Karpas-422 (cell line): ENCODE results near the gene IL24. TPM values are rescaled to one million over a fixed set of nuclear protein-coding genes. Genes with fewer than 3 reads are reported as not detected.
A peak's percentile ranks its signal among the peaks of the same experiment; 100 is the strongest.
"Not testable (repeated sequence)": the region's sequence is repeated elsewhere in the genome, so short reads cannot be mapped to it uniquely, and the experiment has no call there.

ENCODE experiments used
- DNase-seq: peaks from one replicate; pipeline ENCODE4 v3.0.0-alpha.2; 2015
- H2AFZ ChIP-seq: fragments of 200-600 bp; sonication (generic); 2 replicates; pipeline ENCODE4 v1.6.1; 2014; ENCODE audit warnings: antibody characterized with exemption, low read length, mixed read lengths
- H3K27ac ChIP-seq: fragments of 200-600 bp; sonication (generic); 2 replicates; pipeline ENCODE4 v1.5.1; 2014; ENCODE audit warnings: mild to moderate bottlenecking, low read length, moderate library complexity
- H3K27me3 ChIP-seq: fragments of 200-600 bp; sonication (generic); 2 replicates; pipeline ENCODE4 v1.6.1; 2014; ENCODE audit warnings: low read length, mixed read lengths
- H3K36me3 ChIP-seq: fragments of 200-600 bp; sonication (generic); 2 replicates; pipeline ENCODE4 v1.6.1; 2014; ENCODE audit warnings: low read length, mixed read lengths; ENCODE audit not compliant: insufficient read depth
- H3K4me1 ChIP-seq: fragments of 200-600 bp; sonication (generic); 2 replicates; pipeline ENCODE4 v1.6.1; 2014; ENCODE audit warnings: mild to moderate bottlenecking, low read length, mixed read lengths
- H3K4me2 ChIP-seq: fragments of 200-600 bp; sonication (generic); 2 replicates; pipeline ENCODE4 v1.6.1; 2014; ENCODE audit warnings: low read length, low read depth, mild to moderate bottlenecking; ENCODE audit not compliant: poor library complexity, severe bottlenecking
- H3K4me3 ChIP-seq: fragments of 200-600 bp; sonication (generic); 2 replicates; pipeline ENCODE4 v1.5.1; 2014; ENCODE audit warnings: mild to moderate bottlenecking, antibody characterized with exemption, low read length, mixed read lengths
- H3K79me2 ChIP-seq: fragments of 200-600 bp; sonication (generic); 2 replicates; pipeline ENCODE4 v1.6.1; 2014; ENCODE audit warnings: mild to moderate bottlenecking, low read length, mixed read lengths
- H3K9ac ChIP-seq: fragments of 200-600 bp; sonication (generic); 2 replicates; pipeline ENCODE4 v1.6.0; 2014; ENCODE audit warnings: low read length
- H3K9me2 ChIP-seq: fragments of 200-600 bp; sonication (generic), shearing (Covaris generic); replicated peaks from 2 replicates; pipeline ENCODE4 v1.6.0; 2014; ENCODE audit warnings: mild to moderate bottlenecking, low read length, moderate library complexity; ENCODE audit not compliant: insufficient read depth
- H3K9me3 ChIP-seq: fragments of 300-700, 200-600 bp; sonication (generic); 2 replicates; pipeline ENCODE4 v1.6.1; 2014; ENCODE audit warnings: low read length, mixed read lengths
- H4K20me1 ChIP-seq: fragments of 200-600 bp; sonication (generic); 2 replicates; pipeline ENCODE4 v1.6.1; 2014; ENCODE audit warnings: mild to moderate bottlenecking, antibody characterized with exemption, low read length, low read depth; ENCODE audit not compliant: insufficient read depth
- total RNA-seq: library from RNA; depleted of rRNA; stranded (reverse); fragments of >200 nt; shearing (Covaris generic); gene quantifications from 2 replicates; pipeline ENCODE4 v1.2.3, GENCODE V29; 2014; ENCODE audit warnings: low replicate concordance

The IL24 gene
- total RNA-seq, 1 experiment from 2014 or later = not detected

GRCh38 chr1:206921772-206922265 lies 24.6 kb downstream of the IL24 start, which contains the start of gene FCMR:
FCMR (minus strand) TSS chr1:206921941; CDS start chr1:206921854, 87 bp downstream.
- no peak within 1 kb of the TSS for H3K4me3 ChIP-seq
- H3K4me1 ChIP-seq = no peaks in the 10 kb centered on the region
- no peaks in the 10 kb centered on the region for H3K27me3 ChIP-seq
- H2AFZ ChIP-seq = no peak within 1 kb of the TSS
- H3K36me3 ChIP-seq = no peaks in the 10 kb centered on the region
- no peak within 1 kb of the TSS for H3K27ac ChIP-seq
- DNase-seq = no peak
- H3K4me2 ChIP-seq = no peak within 1 kb of the TSS
- H3K79me2 ChIP-seq = no peaks in the 10 kb centered on the region
- no peaks in the 10 kb centered on the region for H3K9me2 ChIP-seq
- no peaks in the 10 kb centered on the region for H4K20me1 ChIP-seq
- H3K9me3 ChIP-seq = no peaks in the 10 kb centered on the region
- no peak within 1 kb of the TSS for H3K9ac ChIP-seq

- Histone ChIP-seq H3K36me3 (no peaks in the 10 kb centered on the region), H3K4me2 (no peak overlapping the region), H2AFZ (no peak overlapping the region), H3K27ac (no peak overlapping the region), H3K9me2 (no peaks in the 10 kb centered on the region), H3K4me1 (no peaks in the 10 kb centered on the region), H3K79me2 (no peaks in the 10 kb centered on the region), H3K9ac (no peak overlapping the region), H3K27me3 (no peaks in the 10 kb centered on the region), H3K9me3 (no peaks in the 10 kb centered on the region), H4K20me1 (no peaks in the 10 kb centered on the region), H3K4me3 (no peak overlapping the region)
- no peak for DNase-seq
Measured at GRCh38 chr1:206922524-206922923, 25.3 kb downstream of the IL24 start.

- Histone ChIP-seq H3K27ac (no peak overlapping the region), H3K9me3 (no peaks in the 10 kb centered on the region), H3K4me3 (no peak overlapping the region), H4K20me1 (no peaks in the 10 kb centered on the region), H3K36me3 (no peaks in the 10 kb centered on the region), H3K4me2 (no peak overlapping the region), H3K4me1 (no peaks in the 10 kb centered on the region), H3K9me2 (no peaks in the 10 kb centered on the region), H3K79me2 (no peaks in the 10 kb centered on the region), H2AFZ (no peak overlapping the region), H3K27me3 (no peaks in the 10 kb centered on the region), H3K9ac (no peak overlapping the region)
- DNase-seq = no peak
Measured at GRCh38 chr1:206923009-206923960, 26.0 kb downstream of the IL24 start.

GRCh38 chr1:206923961-206924557 lies 26.8 kb downstream of the IL24 start:
- not testable (repeated sequence) for H3K4me3 ChIP-seq, H3K4me2 ChIP-seq, H3K79me2 ChIP-seq, H4K20me1 ChIP-seq, DNase-seq, H3K9me3 ChIP-seq, H3K36me3 ChIP-seq, H3K9ac ChIP-seq, H3K27ac ChIP-seq, H3K9me2 ChIP-seq, H3K4me1 ChIP-seq, H2AFZ ChIP-seq, H3K27me3 ChIP-seq

DNA sequence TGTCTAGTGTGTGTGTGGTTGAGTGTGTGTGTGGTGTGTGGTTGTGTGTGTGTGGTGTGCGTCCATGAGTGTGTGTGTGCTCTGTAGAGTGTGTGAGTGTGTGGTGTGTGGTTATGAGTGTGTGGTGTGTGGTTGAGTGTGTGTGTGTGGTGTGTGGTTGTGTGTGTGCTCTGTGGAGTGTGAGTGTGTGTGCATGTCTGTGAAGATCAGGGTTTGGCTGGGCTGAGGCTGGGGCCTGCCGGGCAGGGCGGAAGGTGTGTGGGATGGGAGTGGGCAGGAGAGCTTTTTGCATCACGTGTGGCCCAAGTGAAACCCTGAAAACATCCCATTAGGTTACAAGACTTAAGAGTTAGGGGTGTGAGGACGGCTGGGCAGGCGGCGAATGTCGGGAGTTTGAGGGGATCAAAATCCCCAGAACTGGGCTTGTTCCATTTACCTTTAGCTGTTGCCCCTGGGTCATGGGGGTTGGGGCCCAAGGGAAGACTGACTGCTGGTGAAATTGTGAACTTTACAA lies 27.4 kb downstream of the IL24 start:
- H3K9me2 ChIP-seq = no peaks in the 10 kb centered on the region
- no peaks in the 10 kb centered on the region for H3K36me3 ChIP-seq
- no peak overlapping the region for H3K9ac ChIP-seq
- no peaks in the 10 kb centered on the region for H3K4me1 ChIP-seq
- no peak overlapping the region for H3K4me3 ChIP-seq
- no peaks in the 10 kb centered on the region for H3K79me2 ChIP-seq
- H4K20me1 ChIP-seq = no peaks in the 10 kb centered on the region
- DNase-seq = no peak
- no peaks in the 10 kb centered on the region for H3K27me3 ChIP-seq
- H3K4me2 ChIP-seq = no peak overlapping the region
- H3K27ac ChIP-seq = no peak overlapping the region
- H3K9me3 ChIP-seq = no peaks in the 10 kb centered on the region
- H2AFZ ChIP-seq = no peak overlapping the region

- DNase-seq = peak; percentile 59
- H3K4me1 ChIP-seq = no peaks in the 10 kb centered on the region
- H2AFZ ChIP-seq = no peak overlapping the region
- H3K36me3 ChIP-seq = no peaks in the 10 kb centered on the region
- H3K9ac ChIP-seq = no peak overlapping the region
- H4K20me1 ChIP-seq = no peaks in the 10 kb centered on the region
- H3K4me2 ChIP-seq = no peak overlapping the region
- H3K27me3 ChIP-seq = no peaks in the 10 kb centered on the region
- H3K9me3 ChIP-seq = no peaks in the 10 kb centered on the region
- no peak overlapping the region for H3K27ac ChIP-seq
- no peaks in the 10 kb centered on the region for H3K79me2 ChIP-seq
- H3K9me2 ChIP-seq = no peaks in the 10 kb centered on the region
- H3K4me3 ChIP-seq = no peak overlapping the region
Measured at GRCh38 chr1:206925106-206925736, 28.0 kb downstream of the IL24 start.

- H2AFZ ChIP-seq = no peak overlapping the region
- H3K9ac ChIP-seq = no peak overlapping the region
- H3K79me2 ChIP-seq = no peaks in the 10 kb centered on the region
- H3K9me2 ChIP-seq = no peaks in the 10 kb centered on the region
- no peaks in the 10 kb centered on the region for H3K36me3 ChIP-seq
- no peak overlapping the region for H3K4me3 ChIP-seq
- H3K4me1 ChIP-seq = no peaks in the 10 kb centered on the region
- no peak overlapping the region for H3K4me2 ChIP-seq
- no peaks in the 10 kb centered on the region for H4K20me1 ChIP-seq
- no peak overlapping the region for H3K27ac ChIP-seq
- H3K27me3 ChIP-seq = no peaks in the 10 kb centered on the region
- no peak for DNase-seq
- no peaks in the 10 kb centered on the region for H3K9me3 ChIP-seq
Measured at GRCh38 chr1:206926286-206926685, 29.0 kb downstream of the IL24 start.

- Histone ChIP-seq H3K9ac (no peak overlapping the region), H3K4me1 (no peaks in the 10 kb centered on the region), H3K9me2 (no peaks in the 10 kb centered on the region), H4K20me1 (no peaks in the 10 kb centered on the region), H2AFZ (no peak overlapping the region), H3K27ac (no peak overlapping the region), H3K79me2 (no peaks in the 10 kb centered on the region), H3K4me2 (no peak overlapping the region), H3K27me3 (no peaks in the 10 kb centered on the region), H3K4me3 (no peak overlapping the region), H3K9me3 (no peaks in the 10 kb centered on the region), H3K36me3 (no peaks in the 10 kb centered on the region)
- no peak for DNase-seq
Measured at GRCh38 chr1:206929524-206929923, 32.3 kb downstream of the IL24 start.
